SK-N-SH treated with all-trans-retinoic acid at 6 μM for 48 hours (cell line): ENCODE results near the gene SCRT2.

ENCODE experiments used
- ATAC-seq: fragments of 200-7000 bp; cut with Tn5 transposase; 3 replicates; pipeline ENCODE4 v1.9.1; 2020; ENCODE audit warnings: mild to moderate bottlenecking, moderate library complexity
- ARNTL ChIP-seq: fragments of 450-650 bp; formaldehyde crosslinking; IDR thresholded peaks from 2 replicates; pipeline ENCODE4 v1.5.0; 2020; ENCODE audit warnings: low read depth, mild to moderate bottlenecking, moderate library complexity, borderline replicate concordance
- BACH2 ChIP-seq: fragments of 250-450 bp; sonication (Bioruptor Pico); IDR thresholded peaks from 2 replicates; pipeline ENCODE4 v1.9.0; 2021; ENCODE audit warnings: mild to moderate bottlenecking, borderline replicate concordance
- CREB5 ChIP-seq: fragments of 250-450 bp; sonication (Bioruptor Pico); IDR thresholded peaks from 2 replicates; pipeline ENCODE4 v1.5.1; 2020; ENCODE audit warnings: low read depth, mild to moderate bottlenecking, moderate library complexity
- CSDC2 ChIP-seq: fragments of 250-450 bp; sonication (Bioruptor Pico); IDR thresholded peaks from 2 replicates; pipeline ENCODE4 v1.5.0; 2020; ENCODE audit warnings: mild to moderate bottlenecking, moderate library complexity
- CSRNP3 ChIP-seq: fragments of 250-450 bp; sonication (Bioruptor Pico); IDR thresholded peaks from 2 replicates; pipeline ENCODE4 v1.5.1; 2021; ENCODE audit warnings: mild to moderate bottlenecking, moderate library complexity
- ESRRG ChIP-seq: fragments of 250-450 bp; sonication (Bioruptor Pico); IDR thresholded peaks from 2 replicates; pipeline ENCODE4 v1.6.1; 2021; ENCODE audit warnings: mild to moderate bottlenecking
- GLIS3 ChIP-seq: fragments of 250-450 bp; sonication (Bioruptor Pico); IDR thresholded peaks from 2 replicates; pipeline ENCODE4 v1.5.0; 2020; ENCODE audit warnings: mild to moderate bottlenecking, moderate library complexity
- ISL1 ChIP-seq: fragments of 250-450 bp; sonication (Bioruptor Pico); IDR thresholded peaks from 2 replicates; pipeline ENCODE4 v2.1.2; 2022; ENCODE audit warnings: mild to moderate bottlenecking, moderate library complexity
- OSR1 ChIP-seq: fragments of 250-450 bp; sonication (Bioruptor Pico); IDR thresholded peaks from 2 replicates; pipeline ENCODE4 v1.8.0; 2022; ENCODE audit warnings: moderate library complexity, mild to moderate bottlenecking, inconsistent platforms
- POU6F1 ChIP-seq: fragments of 250-450 bp; sonication (Bioruptor Pico); IDR thresholded peaks from 2 replicates; pipeline ENCODE4 v1.8.0; 2021; ENCODE audit warnings: low read depth, mild to moderate bottlenecking, moderate library complexity, borderline replicate concordance
- PPARA ChIP-seq: fragments of 250-450 bp; sonication (Bioruptor Pico); IDR thresholded peaks from 2 replicates; pipeline ENCODE4 v1.5.0; 2020; ENCODE audit warnings: mild to moderate bottlenecking, borderline replicate concordance
- RARB ChIP-seq: fragments of 250-450 bp; sonication (Bioruptor Pico); IDR thresholded peaks from 2 replicates; pipeline ENCODE4 v1.8.0; 2021; ENCODE audit warnings: mild to moderate bottlenecking, moderate library complexity
- SNAI2 ChIP-seq: fragments of 250-450 bp; sonication (Bioruptor Pico); IDR thresholded peaks from 2 replicates; pipeline ENCODE4 v1.5.0; 2020; ENCODE audit warnings: mild to moderate bottlenecking, moderate library complexity
- TCF4 ChIP-seq: fragments of 250-450 bp; sonication (Bioruptor Pico); IDR thresholded peaks from 2 replicates; pipeline ENCODE4 v1.8.0; 2021; ENCODE audit warnings: mild to moderate bottlenecking, moderate library complexity, borderline replicate concordance
- TOX ChIP-seq: fragments of 250-450 bp; sonication (Bioruptor Pico); IDR thresholded peaks from 2 replicates; pipeline ENCODE4 v1.8.0; 2021; ENCODE audit warnings: mild to moderate bottlenecking, moderate library complexity, borderline replicate concordance
- ZC3H10 ChIP-seq: fragments of 250-450 bp; sonication (Bioruptor Pico); IDR thresholded peaks from 2 replicates; pipeline ENCODE4 v1.5.1; 2021; ENCODE audit warnings: mild to moderate bottlenecking, moderate library complexity
- ZFP30 ChIP-seq: fragments of 450-650 bp; formaldehyde crosslinking; IDR thresholded peaks from 2 replicates; pipeline ENCODE4 v1.5.0; 2022; ENCODE audit warnings: mild to moderate bottlenecking, moderate library complexity
- ZNF565 ChIP-seq: fragments of 450-650 bp; formaldehyde crosslinking; conservative IDR thresholded peaks from 2 replicates; pipeline ENCODE4 v1.5.0; 2020; ENCODE audit warnings: low read depth, mild to moderate bottlenecking, moderate library complexity
- ZNF8 ChIP-seq: fragments of 450-650 bp; formaldehyde crosslinking; IDR thresholded peaks from 2 replicates; pipeline ENCODE4 v1.5.0; 2020; ENCODE audit warnings: mild to moderate bottlenecking, moderate library complexity
- TF ChIP-seq, protein P1 (sequence below): fragments of 250-450 bp; sonication (Bioruptor Pico); IDR thresholded peaks from 2 replicates; pipeline ENCODE4 v1.8.0; 2020; ENCODE audit warnings: mild to moderate bottlenecking, moderate library complexity, borderline replicate concordance

Gene SCRT2

GRCh38 chr20:703426-703825 is 27.8 kb upstream of the SCRT2 start:
- ATAC-seq: no peak
- TF ChIP-seq GLIS3 (no peak), ZNF8 (CRISPR knock-in tag) (no peak)

DNA sequence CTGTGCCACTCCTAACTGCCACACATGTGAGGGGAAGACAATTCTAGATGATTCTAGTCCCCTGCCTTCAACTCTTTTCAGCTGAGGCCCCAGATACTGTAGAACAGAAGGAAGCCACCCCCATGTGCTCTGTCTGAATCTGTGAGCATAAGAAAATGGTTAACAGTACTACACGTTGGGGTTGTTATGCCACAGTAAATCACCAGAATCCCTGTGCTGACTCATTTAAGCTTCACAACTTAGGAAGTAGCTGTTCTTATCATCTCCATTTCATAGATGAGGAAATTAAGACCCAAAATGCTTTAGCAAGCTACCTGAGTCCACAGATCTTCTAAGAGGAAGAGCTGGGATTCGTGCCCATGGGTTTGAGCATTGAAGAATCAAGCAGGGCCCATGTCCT is 27.4 kb upstream of the SCRT2 start:
- TF ChIP-seq, protein P1, sequence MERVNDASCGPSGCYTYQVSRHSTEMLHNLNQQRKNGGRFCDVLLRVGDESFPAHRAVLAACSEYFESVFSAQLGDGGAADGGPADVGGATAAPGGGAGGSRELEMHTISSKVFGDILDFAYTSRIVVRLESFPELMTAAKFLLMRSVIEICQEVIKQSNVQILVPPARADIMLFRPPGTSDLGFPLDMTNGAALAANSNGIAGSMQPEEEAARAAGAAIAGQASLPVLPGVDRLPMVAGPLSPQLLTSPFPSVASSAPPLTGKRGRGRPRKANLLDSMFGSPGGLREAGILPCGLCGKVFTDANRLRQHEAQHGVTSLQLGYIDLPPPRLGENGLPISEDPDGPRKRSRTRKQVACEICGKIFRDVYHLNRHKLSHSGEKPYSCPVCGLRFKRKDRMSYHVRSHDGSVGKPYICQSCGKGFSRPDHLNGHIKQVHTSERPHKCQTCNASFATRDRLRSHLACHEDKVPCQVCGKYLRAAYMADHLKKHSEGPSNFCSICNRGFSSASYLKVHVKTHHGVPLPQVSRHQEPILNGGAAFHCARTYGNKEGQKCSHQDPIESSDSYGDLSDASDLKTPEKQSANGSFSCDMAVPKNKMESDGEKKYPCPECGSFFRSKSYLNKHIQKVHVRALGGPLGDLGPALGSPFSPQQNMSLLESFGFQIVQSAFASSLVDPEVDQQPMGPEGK: no peak
- TF ChIP-seq CSRNP3 (CRISPR knock-in tag) (no peak), CSDC2 (no peak), BACH2 (CRISPR knock-in tag) (no peak), ISL1 (no peak), RARB (CRISPR knock-in tag) (no peak), OSR1 (CRISPR knock-in tag) (no peak), ARNTL (CRISPR knock-in tag) (no peak), CREB5 (CRISPR knock-in tag) (no peak), PPARA (CRISPR knock-in tag) (no peak), ESRRG (CRISPR knock-in tag) (no peak)
- no peak for ATAC-seq

DNA sequence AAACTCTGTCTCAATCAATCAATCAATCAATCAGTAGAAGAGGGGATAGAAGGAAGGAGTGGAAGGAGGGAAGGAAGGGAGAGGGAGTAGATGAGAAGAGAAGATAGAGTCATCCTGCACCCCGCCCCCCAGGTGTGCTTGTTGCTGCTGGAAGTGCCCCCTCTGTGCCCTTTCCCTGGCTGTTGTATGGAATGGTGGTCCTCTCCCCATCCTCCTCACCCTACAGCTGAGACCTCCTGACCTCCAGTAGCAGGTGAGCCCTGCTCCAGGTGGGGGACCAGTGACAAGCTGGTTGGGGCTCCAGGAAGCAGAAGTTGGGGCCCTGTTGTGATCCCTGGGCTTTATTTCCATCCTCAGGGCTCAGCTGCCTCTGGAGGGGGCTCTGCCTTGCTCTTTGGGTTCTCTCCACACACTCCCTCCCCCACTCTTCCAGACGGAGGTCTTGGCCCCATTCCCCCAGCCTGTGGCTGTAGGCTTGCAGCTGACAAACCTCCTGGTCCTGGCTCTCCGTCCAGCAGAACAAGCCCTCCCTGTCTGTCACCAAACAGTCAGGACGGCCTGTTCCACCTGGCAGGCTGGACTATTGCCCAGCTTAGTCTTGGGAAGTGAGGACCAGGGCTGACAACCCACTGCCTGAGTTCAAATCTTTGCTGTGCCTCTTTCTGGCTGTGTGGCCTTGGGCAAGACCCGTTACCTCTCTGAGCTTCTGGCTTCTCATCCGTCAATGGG is 26.0 kb upstream of the SCRT2 start:
- ATAC-seq: no peak
- TF ChIP-seq CSRNP3 (CRISPR knock-in tag): no peak
- TF ChIP-seq CSDC2: no peak
- no peak for TF ChIP-seq TOX (CRISPR knock-in tag)

DNA sequence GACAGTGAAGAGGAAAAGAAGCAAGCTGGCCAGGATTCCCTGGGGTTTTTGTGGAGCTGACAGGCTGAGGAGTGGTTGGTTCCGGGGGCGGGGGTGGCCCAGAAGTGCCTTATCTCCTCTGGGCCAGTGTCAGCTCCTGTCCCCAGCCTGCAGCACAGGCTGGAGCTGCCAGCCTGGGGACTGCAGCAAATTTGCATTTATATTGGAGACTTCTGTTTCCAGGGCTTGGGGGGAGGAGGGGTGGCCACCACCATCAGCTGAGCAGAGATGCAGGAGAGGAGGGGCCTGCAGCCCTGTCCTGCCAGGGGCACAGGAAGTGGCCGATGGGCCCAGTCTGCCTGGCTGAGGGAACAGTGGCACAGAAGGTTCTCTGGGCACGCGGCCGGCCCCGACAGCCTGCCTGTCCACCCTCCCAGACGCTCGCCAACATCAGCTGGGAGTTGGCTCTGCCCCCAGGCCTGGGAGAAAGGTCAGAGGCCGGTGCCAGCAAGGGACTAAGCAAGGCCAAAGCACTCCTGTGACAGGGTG is 24.3 kb upstream of the SCRT2 start:
- TF ChIP-seq GLIS3 (no peak), TCF4 (CRISPR knock-in tag) (peak; percentile 58; the same call in 1 of the 2 replicates)
- peak; percentile 63 for ATAC-seq

DNA sequence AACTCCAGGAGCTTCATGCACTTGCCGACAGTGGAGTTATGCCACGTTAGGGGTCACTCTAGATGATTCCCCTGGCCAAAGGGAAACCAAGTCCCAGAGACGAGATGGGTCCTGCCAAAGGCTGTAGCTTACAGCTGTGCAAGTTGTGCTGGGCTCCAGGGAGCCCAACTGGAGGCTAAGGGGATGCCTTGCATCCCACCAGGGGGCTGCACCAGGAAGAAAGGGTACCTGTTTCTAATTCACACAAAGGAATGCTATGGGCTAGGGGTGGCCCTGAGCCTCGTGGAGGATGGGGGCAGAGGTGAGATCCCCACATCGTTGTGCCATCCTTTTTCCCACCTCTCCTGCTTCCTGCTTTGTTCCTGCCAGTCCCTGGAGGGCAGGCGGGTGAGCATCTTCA is 23.7 kb upstream of the SCRT2 start:
- ATAC-seq: no peak; the same call in 2 of the 3 replicates
- TF ChIP-seq ISL1: no peak

- ATAC-seq: no peak
- no peak for TF ChIP-seq TOX (CRISPR knock-in tag)
- no peak for TF ChIP-seq ARNTL (CRISPR knock-in tag)
- no peak for TF ChIP-seq SNAI2 (CRISPR knock-in tag)
- TF ChIP-seq ZNF565 (CRISPR knock-in tag): no peak
- TF ChIP-seq OSR1 (CRISPR knock-in tag): no peak
- no peak for TF ChIP-seq ZC3H10 (CRISPR knock-in tag)
- TF ChIP-seq CSRNP3 (CRISPR knock-in tag): no peak
- TF ChIP-seq TCF4 (CRISPR knock-in tag): no peak
- TF ChIP-seq CREB5 (CRISPR knock-in tag): no peak
- TF ChIP-seq RARB (CRISPR knock-in tag): no peak
- no peak for TF ChIP-seq POU6F1 (CRISPR knock-in tag)
- no peak for TF ChIP-seq ISL1
- no peak for TF ChIP-seq GLIS3
- TF ChIP-seq CSDC2: no peak
- no peak for TF ChIP-seq BACH2 (CRISPR knock-in tag)
- no peak for TF ChIP-seq ZFP30 (CRISPR knock-in tag)
- TF ChIP-seq ESRRG (CRISPR knock-in tag): no peak
Observed at GRCh38 chr20:698276-698675, 22.7 kb upstream of the SCRT2 start.
